HepG2 (cell line): Measurements from ENCODE around the gene ZBTB34. TPM values are rescaled to one million over a fixed set of nuclear protein-coding genes. Genes with fewer than 3 reads are reported as not detected.

Experiments used
- ATAC-seq: fragments of 200-7000 bp; cut with Tn5 transposase; 3 replicates; pipeline ENCODE4 v1.9.1; 2020; ENCODE audit warnings: mild to moderate bottlenecking, moderate library complexity
- BruUV-seq: library from RNA; stranded (reverse); fragments of 400-500 nt; replicated peaks from 2 replicates; lab custom pipeline; 2021; lab: Mats Ljungman, UMichigan
- CTCF ChIA-PET: fragments of 300-600 bp; formaldehyde crosslinking; extraction: SDS; loops from one replicate; lab custom pipeline; 2021; ENCODE audit warnings: low total read pairs, inconsistent platforms, low intra/inter-chr PET ratio; lab: Yijun Ruan, JAX
- POLR2A ChIA-PET: fragments of 350-600 bp; sonication (Branson Sonifier 250); formaldehyde crosslinking; loops from one replicate; lab custom pipeline; 2020; ENCODE audit warnings: antibody characterized with exemption, inconsistent platforms; lab: Yijun Ruan, JAX
- DNase-seq: peaks from one replicate; pipeline ENCODE4 v3.0.0-alpha.2; 2015; ENCODE audit warnings: low spot score
- FAIRE-seq: peaks from 3 replicates; lab custom pipeline; 2011; peaks lifted over from hg19 to GRCh38; lab: Jason Lieb, UNC
- H2AFZ ChIP-seq: one replicate; pipeline ENCODE4 v1.6.1; 2011; ENCODE audit warnings: low read length, inconsistent platforms
- H3K27ac ChIP-seq: fragments of 300-600 bp; 3 replicates; pipeline ENCODE4 v1.8.0; 2011; ENCODE audit warnings: mixed run types, mild to moderate bottlenecking, mixed read lengths, low read length, inconsistent platforms; ENCODE audit not compliant: insufficient read depth; ENCODE audit errors: extremely low read length
- H3K27me3 ChIP-seq, 2 experiments: fragments of 200-600 bp in 1 of 2; 2 replicates in 1 of 2; 3 replicates in 1 of 2; pipeline versions ENCODE4 v1.6.0 to v1.8.0; 2011; ENCODE audit warnings: low read length in 2 of 2, mild to moderate bottlenecking in 2 of 2, moderate library complexity in 2 of 2, inconsistent platforms in 1 of 2; ENCODE audit not compliant: insufficient read depth in 2 of 2, control insufficient read depth in 1 of 2
- H3K36me3 ChIP-seq, 2 experiments: fragments of 200-600 bp in 1 of 2; replicated peaks in 1 of 2; 2 replicates in 1 of 2; 3 replicates in 1 of 2; pipeline versions ENCODE4 v1.5.1 to v1.8.0; 2011; ENCODE audit warnings: low read length in 2 of 2, inconsistent platforms in 1 of 2; ENCODE audit not compliant: insufficient read depth in 2 of 2, control insufficient read depth in 1 of 2
- H3K4me1 ChIP-seq: 2 replicates; pipeline ENCODE4 v1.5.1; 2012; ENCODE audit warnings: low read length, inconsistent platforms; ENCODE audit not compliant: insufficient read depth
- H3K4me2 ChIP-seq: 2 replicates; pipeline ENCODE4 v1.6.0; 2011; ENCODE audit warnings: low read depth, low read length, inconsistent platforms
- H3K4me3 ChIP-seq, 3 experiments: fragments of 200-600 bp in 1 of 3; sonication (generic), shearing (Covaris generic) in 1 of 3; replicated peaks in 1 of 3; 2 replicates each; pipeline ENCODE4 v1.5.1; 2011 to 2016; ENCODE audit warnings: low read length in 3 of 3, inconsistent platforms in 2 of 3, low read depth in 2 of 3, mild to moderate bottlenecking in 2 of 3, control low read depth in 1 of 3, mixed read lengths in 1 of 3; ENCODE audit not compliant: insufficient read depth in 1 of 3
- H3K79me2 ChIP-seq: one replicate; pipeline ENCODE4 v1.6.1; 2011; ENCODE audit warnings: low read length, inconsistent platforms; ENCODE audit not compliant: insufficient read depth
- H3K9ac ChIP-seq: 2 replicates; pipeline ENCODE4 v1.6.0; 2011; ENCODE audit warnings: mild to moderate bottlenecking, low read depth, low read length, inconsistent platforms; ENCODE audit not compliant: insufficient read depth
- H3K9me3 ChIP-seq: 2 replicates; pipeline ENCODE4 v1.5.1; 2012; ENCODE audit warnings: mild to moderate bottlenecking, low read length
- H4K20me1 ChIP-seq: 2 replicates; pipeline ENCODE4 v1.6.0; 2011; ENCODE audit warnings: inconsistent platforms, mild to moderate bottlenecking, low read length, moderate library complexity; ENCODE audit not compliant: insufficient read depth
- SIX4 ChIP-seq: sonication (generic); formaldehyde crosslinking; IDR thresholded peaks from 2 replicates; pipeline ENCODE4 v1.4.0; 2020; ENCODE audit warnings: missing genetic modification reagents
- ZMYM3 ChIP-seq: sonication (generic); formaldehyde crosslinking; IDR thresholded peaks from 2 replicates; pipeline ENCODE4 v1.5.1; 2020; ENCODE audit warnings: mild to moderate bottlenecking, missing genetic modification reagents
- ZNF234 ChIP-seq: sonication (generic); formaldehyde crosslinking; conservative IDR thresholded peaks from 2 replicates; pipeline ENCODE4 v1.5.1; 2020; ENCODE audit warnings: mild to moderate bottlenecking, missing genetic modification reagents
- ZNF317 ChIP-seq: sonication (generic); formaldehyde crosslinking; IDR thresholded peaks from 2 replicates; pipeline ENCODE4 v1.5.0; 2020; ENCODE audit warnings: mild to moderate bottlenecking, missing genetic modification reagents
- ZZZ3 ChIP-seq: sonication (generic); formaldehyde crosslinking; IDR thresholded peaks from 2 replicates; pipeline ENCODE4 v1.4.0; 2020; ENCODE audit warnings: missing genetic modification reagents, mild to moderate bottlenecking, borderline replicate concordance
- WGBS: methylation state at CpG from one replicate; pipeline ENCODE4 v1.1.6; 2017; ENCODE audit warnings: low lambda C conversion rate; 5-methylcytosine and 5-hydroxymethylcytosine counted together
- in situ Hi-C: cut with HindIII; loops from 2 replicates; pipeline ENCODE4 v1.10.0; 2017; ENCODE audit warnings: low pct_unique_long_range_greater_than_20kb; ENCODE audit not compliant: extremely low pct_ligation_motif_present
- intact Hi-C: fragments of 100-400 bp; cut with micrococcal nuclease; formaldehyde crosslinking; loops from one replicate; pipeline ENCODE4 v1.10.0; 2022; ENCODE audit not compliant: unreplicated experiment
- polyA plus RNA-seq, 8 experiments: library from polyadenylated mRNA; depleted of rRNA in 3 of 8; stranded (reverse) in 7 of 8; unstranded in 1 of 8; fragments of >200 nt; fragmentation: Illumina TruSeq in 4 of 8; extraction: Trizol in 4 of 8; gene quantifications; 2 replicates each; pipeline versions ENCODE4 v1.2.1 to v1.2.3, GENCODE V29; 2011 to 2016; ENCODE audit warnings: low read depth in 4 of 8, missing spikeins in 1 of 8, mixed read lengths in 1 of 8; ENCODE audit not compliant: insufficient read depth in 1 of 8
- total RNA-seq, 5 experiments: library from RNA; depleted of rRNA; stranded (reverse); fragments of >200 nt; fragmentation: Illumina TruSeq; extraction: Trizol; gene quantifications; 2 replicates each; pipeline ENCODE4 v1.2.3, GENCODE V29; 2016; ENCODE audit warnings: low read depth in 1 of 5
- TF ChIP-seq, protein P1 (sequence below): sonication (generic); formaldehyde crosslinking; IDR thresholded peaks from 2 replicates; pipeline ENCODE4; 2020; ENCODE audit warnings: missing genetic modification reagents, mild to moderate bottlenecking, borderline replicate concordance
- TF ChIP-seq, protein P2 (sequence below): sonication (generic); formaldehyde crosslinking; IDR thresholded peaks from 2 replicates; pipeline ENCODE4 v1.4.0; 2020; ENCODE audit warnings: mild to moderate bottlenecking, missing genetic modification reagents
- TF ChIP-seq, protein P3 (sequence below): sonication (generic); formaldehyde crosslinking; conservative IDR thresholded peaks from 2 replicates; pipeline ENCODE4 v1.4.0; 2020; ENCODE audit warnings: missing genetic modification reagents
- TF ChIP-seq, protein P4 (sequence below): sonication (generic); IDR thresholded peaks from 2 replicates; pipeline ENCODE4 v1.6.1; 2016; ENCODE audit warnings: low read depth, borderline replicate concordance
- TF ChIP-seq, protein P5 (sequence below): sonication (generic); formaldehyde crosslinking; conservative IDR thresholded peaks from 2 replicates; pipeline ENCODE4 v1.8.0; 2022; ENCODE audit warnings: mild to moderate bottlenecking, moderate library complexity, missing genetic modification reagents
- TF ChIP-seq, protein P6 (sequence below): IDR thresholded peaks from 2 replicates; pipeline ENCODE4 v1.6.1; 2018; ENCODE audit warnings: missing genetic modification reagents, mild to moderate bottlenecking, missing compliant biosample characterization

ZBTB34 gene
- total and polyA plus RNA-seq, 2 of the 13 experiments (the other 11 are each of a cell fraction or from before 2014, with no cell fraction given), result 5.9 to 8.7 TPM

DNA sequence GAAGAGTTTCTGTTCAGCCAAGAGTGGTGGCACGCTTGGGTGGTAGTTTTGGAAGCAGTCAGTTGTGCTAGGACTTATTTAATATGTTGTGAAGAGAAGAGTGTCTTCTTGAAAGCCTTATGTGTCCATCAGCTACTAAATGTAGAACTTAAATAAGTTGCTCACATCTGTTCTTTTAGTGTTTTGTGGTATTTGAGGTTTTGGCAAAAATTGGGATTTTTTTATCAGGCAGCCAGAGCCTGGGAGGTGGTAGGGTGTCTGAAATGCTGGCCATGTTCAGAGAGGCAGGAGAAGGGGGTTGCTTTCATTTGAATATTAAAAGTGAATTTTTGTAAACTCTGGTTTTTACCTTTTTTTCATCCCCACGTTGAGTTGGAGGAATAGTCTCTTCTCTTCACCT lies 24.2 kb upstream of the ZBTB34 start:
- H3K9ac ChIP-seq, result no peak overlapping the region
- no peaks in the 10 kb centered on the region for H3K27me3 ChIP-seq
- H3K27ac ChIP-seq, result no peak overlapping the region
- H2AFZ ChIP-seq, result no peak overlapping the region
- H3K4me2 ChIP-seq, result no peak overlapping the region
- BruUV-seq, result no TSS peak
- no peak for ATAC-seq
- H3K4me3 ChIP-seq, result no peak overlapping the region
- peaks cover 15% of the 10 kb centered on the region for H3K4me1 ChIP-seq
- intact Hi-C loops (no loop called here), in situ Hi-C loops (no loop called here)
- peaks cover 4% of the 10 kb centered on the region for H3K79me2 ChIP-seq
- H3K36me3 ChIP-seq, result peaks cover 17 to 39% of the 10 kb centered on the region in 2 experiments; a peak in 4 of 5 replicates
- WGBS, result 98% methylated on average over 2 of the region's 2 CpGs
- ChIA-PET POLR2A (no interaction called here), CTCF (no interaction called here)
- H3K9me3 ChIP-seq, result no peaks in the 10 kb centered on the region
- no peaks in the 10 kb centered on the region for H4K20me1 ChIP-seq
- no peak for FAIRE-seq
- no peak for DNase-seq
- TF ChIP-seq, protein P1, sequence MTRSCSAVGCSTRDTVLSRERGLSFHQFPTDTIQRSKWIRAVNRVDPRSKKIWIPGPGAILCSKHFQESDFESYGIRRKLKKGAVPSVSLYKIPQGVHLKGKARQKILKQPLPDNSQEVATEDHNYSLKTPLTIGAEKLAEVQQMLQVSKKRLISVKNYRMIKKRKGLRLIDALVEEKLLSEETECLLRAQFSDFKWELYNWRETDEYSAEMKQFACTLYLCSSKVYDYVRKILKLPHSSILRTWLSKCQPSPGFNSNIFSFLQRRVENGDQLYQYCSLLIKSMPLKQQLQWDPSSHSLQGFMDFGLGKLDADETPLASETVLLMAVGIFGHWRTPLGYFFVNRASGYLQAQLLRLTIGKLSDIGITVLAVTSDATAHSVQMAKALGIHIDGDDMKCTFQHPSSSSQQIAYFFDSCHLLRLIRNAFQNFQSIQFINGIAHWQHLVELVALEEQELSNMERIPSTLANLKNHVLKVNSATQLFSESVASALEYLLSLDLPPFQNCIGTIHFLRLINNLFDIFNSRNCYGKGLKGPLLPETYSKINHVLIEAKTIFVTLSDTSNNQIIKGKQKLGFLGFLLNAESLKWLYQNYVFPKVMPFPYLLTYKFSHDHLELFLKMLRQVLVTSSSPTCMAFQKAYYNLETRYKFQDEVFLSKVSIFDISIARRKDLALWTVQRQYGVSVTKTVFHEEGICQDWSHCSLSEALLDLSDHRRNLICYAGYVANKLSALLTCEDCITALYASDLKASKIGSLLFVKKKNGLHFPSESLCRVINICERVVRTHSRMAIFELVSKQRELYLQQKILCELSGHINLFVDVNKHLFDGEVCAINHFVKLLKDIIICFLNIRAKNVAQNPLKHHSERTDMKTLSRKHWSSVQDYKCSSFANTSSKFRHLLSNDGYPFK (CRISPR knock-in tag), result no peak
- TF ChIP-seq ZNF317 (CRISPR knock-in tag), result no peak
- TF ChIP-seq, protein P2, sequence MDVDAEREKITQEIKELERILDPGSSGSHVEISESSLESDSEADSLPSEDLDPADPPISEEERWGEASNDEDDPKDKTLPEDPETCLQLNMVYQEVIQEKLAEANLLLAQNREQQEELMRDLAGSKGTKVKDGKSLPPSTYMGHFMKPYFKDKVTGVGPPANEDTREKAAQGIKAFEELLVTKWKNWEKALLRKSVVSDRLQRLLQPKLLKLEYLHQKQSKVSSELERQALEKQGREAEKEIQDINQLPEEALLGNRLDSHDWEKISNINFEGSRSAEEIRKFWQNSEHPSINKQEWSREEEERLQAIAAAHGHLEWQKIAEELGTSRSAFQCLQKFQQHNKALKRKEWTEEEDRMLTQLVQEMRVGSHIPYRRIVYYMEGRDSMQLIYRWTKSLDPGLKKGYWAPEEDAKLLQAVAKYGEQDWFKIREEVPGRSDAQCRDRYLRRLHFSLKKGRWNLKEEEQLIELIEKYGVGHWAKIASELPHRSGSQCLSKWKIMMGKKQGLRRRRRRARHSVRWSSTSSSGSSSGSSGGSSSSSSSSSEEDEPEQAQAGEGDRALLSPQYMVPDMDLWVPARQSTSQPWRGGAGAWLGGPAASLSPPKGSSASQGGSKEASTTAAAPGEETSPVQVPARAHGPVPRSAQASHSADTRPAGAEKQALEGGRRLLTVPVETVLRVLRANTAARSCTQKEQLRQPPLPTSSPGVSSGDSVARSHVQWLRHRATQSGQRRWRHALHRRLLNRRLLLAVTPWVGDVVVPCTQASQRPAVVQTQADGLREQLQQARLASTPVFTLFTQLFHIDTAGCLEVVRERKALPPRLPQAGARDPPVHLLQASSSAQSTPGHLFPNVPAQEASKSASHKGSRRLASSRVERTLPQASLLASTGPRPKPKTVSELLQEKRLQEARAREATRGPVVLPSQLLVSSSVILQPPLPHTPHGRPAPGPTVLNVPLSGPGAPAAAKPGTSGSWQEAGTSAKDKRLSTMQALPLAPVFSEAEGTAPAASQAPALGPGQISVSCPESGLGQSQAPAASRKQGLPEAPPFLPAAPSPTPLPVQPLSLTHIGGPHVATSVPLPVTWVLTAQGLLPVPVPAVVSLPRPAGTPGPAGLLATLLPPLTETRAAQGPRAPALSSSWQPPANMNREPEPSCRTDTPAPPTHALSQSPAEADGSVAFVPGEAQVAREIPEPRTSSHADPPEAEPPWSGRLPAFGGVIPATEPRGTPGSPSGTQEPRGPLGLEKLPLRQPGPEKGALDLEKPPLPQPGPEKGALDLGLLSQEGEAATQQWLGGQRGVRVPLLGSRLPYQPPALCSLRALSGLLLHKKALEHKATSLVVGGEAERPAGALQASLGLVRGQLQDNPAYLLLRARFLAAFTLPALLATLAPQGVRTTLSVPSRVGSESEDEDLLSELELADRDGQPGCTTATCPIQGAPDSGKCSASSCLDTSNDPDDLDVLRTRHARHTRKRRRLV, result no peak
- TF ChIP-seq, protein P3, sequence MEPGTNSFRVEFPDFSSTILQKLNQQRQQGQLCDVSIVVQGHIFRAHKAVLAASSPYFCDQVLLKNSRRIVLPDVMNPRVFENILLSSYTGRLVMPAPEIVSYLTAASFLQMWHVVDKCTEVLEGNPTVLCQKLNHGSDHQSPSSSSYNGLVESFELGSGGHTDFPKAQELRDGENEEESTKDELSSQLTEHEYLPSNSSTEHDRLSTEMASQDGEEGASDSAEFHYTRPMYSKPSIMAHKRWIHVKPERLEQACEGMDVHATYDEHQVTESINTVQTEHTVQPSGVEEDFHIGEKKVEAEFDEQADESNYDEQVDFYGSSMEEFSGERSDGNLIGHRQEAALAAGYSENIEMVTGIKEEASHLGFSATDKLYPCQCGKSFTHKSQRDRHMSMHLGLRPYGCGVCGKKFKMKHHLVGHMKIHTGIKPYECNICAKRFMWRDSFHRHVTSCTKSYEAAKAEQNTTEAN (CRISPR knock-in tag), result no peak
- TF ChIP-seq, protein P4, sequence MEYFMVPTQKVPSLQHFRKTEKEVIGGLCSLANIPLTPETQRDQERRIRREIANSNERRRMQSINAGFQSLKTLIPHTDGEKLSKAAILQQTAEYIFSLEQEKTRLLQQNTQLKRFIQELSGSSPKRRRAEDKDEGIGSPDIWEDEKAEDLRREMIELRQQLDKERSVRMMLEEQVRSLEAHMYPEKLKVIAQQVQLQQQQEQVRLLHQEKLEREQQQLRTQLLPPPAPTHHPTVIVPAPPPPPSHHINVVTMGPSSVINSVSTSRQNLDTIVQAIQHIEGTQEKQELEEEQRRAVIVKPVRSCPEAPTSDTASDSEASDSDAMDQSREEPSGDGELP, result no peak
- TF ChIP-seq, protein P5, sequence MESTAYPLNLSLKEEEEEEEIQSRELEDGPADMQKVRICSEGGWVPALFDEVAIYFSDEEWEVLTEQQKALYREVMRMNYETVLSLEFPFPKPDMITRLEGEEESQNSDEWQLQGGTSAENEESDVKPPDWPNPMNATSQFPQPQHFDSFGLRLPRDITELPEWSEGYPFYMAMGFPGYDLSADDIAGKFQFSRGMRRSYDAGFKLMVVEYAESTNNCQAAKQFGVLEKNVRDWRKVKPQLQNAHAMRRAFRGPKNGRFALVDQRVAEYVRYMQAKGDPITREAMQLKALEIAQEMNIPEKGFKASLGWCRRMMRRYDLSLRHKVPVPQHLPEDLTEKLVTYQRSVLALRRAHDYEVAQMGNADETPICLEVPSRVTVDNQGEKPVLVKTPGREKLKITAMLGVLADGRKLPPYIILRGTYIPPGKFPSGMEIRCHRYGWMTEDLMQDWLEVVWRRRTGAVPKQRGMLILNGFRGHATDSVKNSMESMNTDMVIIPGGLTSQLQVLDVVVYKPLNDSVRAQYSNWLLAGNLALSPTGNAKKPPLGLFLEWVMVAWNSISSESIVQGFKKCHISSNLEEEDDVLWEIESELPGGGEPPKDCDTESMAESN (CRISPR knock-in tag), result no peak
- TF ChIP-seq ZZZ3 (CRISPR knock-in tag), result no peak
- no peak for TF ChIP-seq ZNF234 (CRISPR knock-in tag)
- no peak for TF ChIP-seq SIX4 (CRISPR knock-in tag)
- no peak for TF ChIP-seq ZMYM3 (CRISPR knock-in tag)
- TF ChIP-seq, protein P6, sequence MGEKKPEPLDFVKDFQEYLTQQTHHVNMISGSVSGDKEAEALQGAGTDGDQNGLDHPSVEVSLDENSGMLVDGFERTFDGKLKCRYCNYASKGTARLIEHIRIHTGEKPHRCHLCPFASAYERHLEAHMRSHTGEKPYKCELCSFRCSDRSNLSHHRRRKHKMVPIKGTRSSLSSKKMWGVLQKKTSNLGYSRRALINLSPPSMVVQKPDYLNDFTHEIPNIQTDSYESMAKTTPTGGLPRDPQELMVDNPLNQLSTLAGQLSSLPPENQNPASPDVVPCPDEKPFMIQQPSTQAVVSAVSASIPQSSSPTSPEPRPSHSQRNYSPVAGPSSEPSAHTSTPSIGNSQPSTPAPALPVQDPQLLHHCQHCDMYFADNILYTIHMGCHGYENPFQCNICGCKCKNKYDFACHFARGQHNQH (CRISPR knock-in tag), result no peak
